ENCODE data around the gene DYSF.

DYSF gene

GRCh38 chr2:71500426-71501079 lies 47.2 kb downstream of the DYSF start:
- TF ChIP-seq EZH2phosphoT487 (IDR thresholded peaks at IDR 0.05; ENCODE audit: borderline replicate concordance, low read length) (no peak), CTCF (IDR thresholded peaks at IDR 0.05; ENCODE audit: low read depth, low read length, poor library complexity, severe bottlenecking) (no peak)
- no peak overlapping the region for H3K4me3 ChIP-seq (ENCODE audit: low read length)
- peaks cover 5% of the 10 kb centered on the region; the same call in 1 of the 2 replicates for H3K27me3 ChIP-seq (ENCODE audit: control insufficient read depth, low read length)
- no peak overlapping the region for H3K4me2 ChIP-seq (ENCODE audit: low read length)
- H3F3A ChIP-seq (ENCODE audit: control insufficient read depth, insufficient read depth) = no peaks in the 10 kb centered on the region
- H3K27ac ChIP-seq (ENCODE audit: low read depth, low read length) = no peak overlapping the region
- no peaks in the 10 kb centered on the region for H3K79me2 ChIP-seq (ENCODE audit: control insufficient read depth, low read length)
- H3K4me1 ChIP-seq (ENCODE audit: control insufficient read depth, low read length) = peaks cover 4% of the 10 kb centered on the region; the same call in 1 of the 2 replicates
- no peaks in the 10 kb centered on the region for H4K20me1 ChIP-seq (ENCODE audit: control insufficient read depth, insufficient read depth, low read depth, low read length)
- no peaks in the 10 kb centered on the region for H3K36me3 ChIP-seq (ENCODE audit: control insufficient read depth, low read length)
- H3K9me2 ChIP-seq (replicated peaks; ENCODE audit: control insufficient read depth, low read length) = no peaks in the 10 kb centered on the region
- no peaks in the 10 kb centered on the region for H3K9me3 ChIP-seq (ENCODE audit: control insufficient read depth, insufficient read depth, low read length)

GRCh38 chr2:71502941-71503738 lies 49.8 kb downstream of the DYSF start:
- no peaks in the 10 kb centered on the region for H3K9me2 ChIP-seq (replicated peaks; ENCODE audit: control insufficient read depth, low read length)
- H3K4me1 ChIP-seq (ENCODE audit: control insufficient read depth, low read length) = peaks cover 4% of the 10 kb centered on the region; the same call in 1 of the 2 replicates
- H4K20me1 ChIP-seq (ENCODE audit: control insufficient read depth, insufficient read depth, low read depth, low read length) = no peaks in the 10 kb centered on the region
- no peak overlapping the region for H3K4me3 ChIP-seq (ENCODE audit: low read length)
- H3K27ac ChIP-seq (ENCODE audit: low read depth, low read length) = no peak overlapping the region
- H3K27me3 ChIP-seq (ENCODE audit: control insufficient read depth, low read length) = peaks cover 3% of the 10 kb centered on the region; the same call in 1 of the 2 replicates
- H3F3A ChIP-seq (ENCODE audit: control insufficient read depth, insufficient read depth) = no peaks in the 10 kb centered on the region
- H3K79me2 ChIP-seq (ENCODE audit: control insufficient read depth, low read length) = no peaks in the 10 kb centered on the region
- no peaks in the 10 kb centered on the region for H3K36me3 ChIP-seq (ENCODE audit: control insufficient read depth, low read length)
- TF ChIP-seq CTCF (IDR thresholded peaks at IDR 0.05; ENCODE audit: low read depth, low read length, poor library complexity, severe bottlenecking) = no peak
- TF ChIP-seq EZH2phosphoT487 (IDR thresholded peaks at IDR 0.05; ENCODE audit: borderline replicate concordance, low read length) = no peak
- no peaks in the 10 kb centered on the region for H3K9me3 ChIP-seq (ENCODE audit: control insufficient read depth, insufficient read depth, low read length)
- H3K4me2 ChIP-seq (ENCODE audit: low read length) = no peak overlapping the region

- no peaks in the 10 kb centered on the region for H3K27me3 ChIP-seq (ENCODE audit: control insufficient read depth, low read length)
- H3K36me3 ChIP-seq (ENCODE audit: control insufficient read depth, low read length) = no peaks in the 10 kb centered on the region
- TF ChIP-seq EZH2phosphoT487 (IDR thresholded peaks at IDR 0.05; ENCODE audit: borderline replicate concordance, low read length) = no peak
- no peak for TF ChIP-seq CTCF (IDR thresholded peaks at IDR 0.05; ENCODE audit: low read depth, low read length, poor library complexity, severe bottlenecking)
- no peak overlapping the region for H3K27ac ChIP-seq (ENCODE audit: low read depth, low read length)
- no peaks in the 10 kb centered on the region for H3K79me2 ChIP-seq (ENCODE audit: control insufficient read depth, low read length)
- no peaks in the 10 kb centered on the region for H4K20me1 ChIP-seq (ENCODE audit: control insufficient read depth, insufficient read depth, low read depth, low read length)
- no peak overlapping the region for H3K4me2 ChIP-seq (ENCODE audit: low read length)
- peaks cover 4% of the 10 kb centered on the region; the same call in 1 of the 2 replicates for H3K4me1 ChIP-seq (ENCODE audit: control insufficient read depth, low read length)
- no peak overlapping the region for H3K4me3 ChIP-seq (ENCODE audit: low read length)
- no peaks in the 10 kb centered on the region for H3K9me2 ChIP-seq (replicated peaks; ENCODE audit: control insufficient read depth, low read length)
- H3K9me3 ChIP-seq (ENCODE audit: control insufficient read depth, insufficient read depth, low read length) = no peaks in the 10 kb centered on the region
- no peaks in the 10 kb centered on the region for H3F3A ChIP-seq (ENCODE audit: control insufficient read depth, insufficient read depth)
Measured at GRCh38 chr2:71503837-71504236, 50.5 kb downstream of the DYSF start.
